GM12864 (cell line): ENCODE measurements around the gene SCN4A.

ENCODE experiments used
- DNase-seq: peaks from one replicate; pipeline ENCODE4 v3.0.0-alpha.2; 2011; ENCODE audit warnings: low read depth
- H3K4me3 ChIP-seq: 2 replicates; pipeline ENCODE4 v1.5.1; 2011; ENCODE audit warnings: mild to moderate bottlenecking, low read depth, low read length, control low read depth
- CTCF ChIP-seq: IDR thresholded peaks from 2 replicates; pipeline ENCODE4 v1.5.1; 2011; ENCODE audit warnings: low read depth, mild to moderate bottlenecking, moderate library complexity, low read length, control low read depth, inconsistent platforms; ENCODE audit errors: missing control alignments

The SCN4A gene

GRCh38 chr17:63960430-63960829 is 12.3 kb downstream of the SCN4A start:
- H3K4me3 ChIP-seq = no peak overlapping the region
- DNase-seq = no peak
- TF ChIP-seq CTCF = no peak

GRCh38 chr17:63960006-63960405 is 12.7 kb downstream of the SCN4A start:
- DNase-seq = no peak
- no peak overlapping the region for H3K4me3 ChIP-seq
- TF ChIP-seq CTCF = no peak

- TF ChIP-seq CTCF = no peak
- no peak overlapping the region for H3K4me3 ChIP-seq
- no peak for DNase-seq
These were observed 16.3 kb downstream of the SCN4A start for GRCh38 chr17:63956296-63956920.

- TF ChIP-seq CTCF = no peak
- no peak overlapping the region for H3K4me3 ChIP-seq
- DNase-seq = no peak
These were observed 16.9 kb downstream of the SCN4A start for GRCh38 chr17:63955791-63956190.

GRCh38 chr17:63955232-63955631 is 17.5 kb downstream of the SCN4A start:
- DNase-seq = no peak
- no peak overlapping the region for H3K4me3 ChIP-seq
- TF ChIP-seq CTCF = no peak

- DNase-seq = no peak
- no peak for TF ChIP-seq CTCF
- H3K4me3 ChIP-seq = no peak overlapping the region
These were observed 18.2 kb downstream of the SCN4A start for GRCh38 chr17:63954402-63955063.
